ENCODE measurements around the gene S100P.

The S100P gene

GRCh38 chr4:6727081-6727942 is 33.6 kb downstream of the S100P start:
- DNase-seq = no peak

- no peak for DNase-seq
Measured at GRCh38 chr4:6727943-6728250, 34.2 kb downstream of the S100P start.

GRCh38 chr4:6728320-6729029 is 34.8 kb downstream of the S100P start:
- no peak for DNase-seq

GRCh38 chr4:6730603-6731317 is 37.1 kb downstream of the S100P start:
- DNase-seq = no peak

- DNase-seq = no peak
Measured at GRCh38 chr4:6731318-6731675, 37.6 kb downstream of the S100P start.

- DNase-seq = no peak
Measured at GRCh38 chr4:6731780-6732179, 38.1 kb downstream of the S100P start.

- no peak for DNase-seq
Measured at GRCh38 chr4:6732441-6733357, 39.0 kb downstream of the S100P start.

- DNase-seq = no peak
Measured at GRCh38 chr4:6733358-6734164, 39.9 kb downstream of the S100P start.

- DNase-seq = no peak
Measured at GRCh38 chr4:6734165-6734786, 40.6 kb downstream of the S100P start.

- DNase-seq = no peak
Measured at GRCh38 chr4:6739920-6740319, 46.2 kb downstream of the S100P start.

GRCh38 chr4:6740347-6740746 is 46.7 kb downstream of the S100P start:
- DNase-seq = no peak

- DNase-seq = no peak
Measured at GRCh38 chr4:6742507-6742906, 48.8 kb downstream of the S100P start.

- DNase-seq = no peak
Measured at GRCh38 chr4:6742989-6743388, 49.3 kb downstream of the S100P start.

All from NCI-H1048 (cell line).